CD4-positive, alpha-beta T cell treated with Interleukin-2 at 100 ng/mL for 4 hours (primary cell): ENCODE data around the gene UMPS.

Experiments
- DNase-seq: peaks from one replicate; pipeline ENCODE4 v3.0.0-alpha.2; 2020; ENCODE audit warnings: low spot score

The UMPS gene

GRCh38 chr3:124763644-124764358 is 33.5 kb downstream of the UMPS start:
- DNase-seq, result no peak

DNA sequence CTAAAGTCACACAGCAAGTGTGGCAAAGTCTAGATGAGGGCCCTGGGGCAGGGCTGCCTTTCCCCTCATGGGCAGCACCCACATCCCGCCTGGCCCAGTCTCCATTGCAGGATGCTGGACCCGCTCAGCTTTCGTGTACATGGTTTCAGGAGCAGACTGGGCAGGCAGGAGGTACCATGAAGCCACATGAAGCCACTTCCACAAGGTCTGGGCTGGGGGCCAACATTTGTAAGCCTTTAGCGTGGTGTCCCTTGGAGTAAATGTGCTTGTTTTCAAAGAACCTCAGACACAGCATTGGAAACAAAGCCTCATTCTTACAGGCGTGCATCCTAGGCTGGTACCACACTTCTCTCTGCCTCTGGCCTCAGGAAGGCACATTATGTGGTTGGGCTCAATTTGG is 34.5 kb downstream of the UMPS start:
- DNase-seq, result no peak

DNA sequence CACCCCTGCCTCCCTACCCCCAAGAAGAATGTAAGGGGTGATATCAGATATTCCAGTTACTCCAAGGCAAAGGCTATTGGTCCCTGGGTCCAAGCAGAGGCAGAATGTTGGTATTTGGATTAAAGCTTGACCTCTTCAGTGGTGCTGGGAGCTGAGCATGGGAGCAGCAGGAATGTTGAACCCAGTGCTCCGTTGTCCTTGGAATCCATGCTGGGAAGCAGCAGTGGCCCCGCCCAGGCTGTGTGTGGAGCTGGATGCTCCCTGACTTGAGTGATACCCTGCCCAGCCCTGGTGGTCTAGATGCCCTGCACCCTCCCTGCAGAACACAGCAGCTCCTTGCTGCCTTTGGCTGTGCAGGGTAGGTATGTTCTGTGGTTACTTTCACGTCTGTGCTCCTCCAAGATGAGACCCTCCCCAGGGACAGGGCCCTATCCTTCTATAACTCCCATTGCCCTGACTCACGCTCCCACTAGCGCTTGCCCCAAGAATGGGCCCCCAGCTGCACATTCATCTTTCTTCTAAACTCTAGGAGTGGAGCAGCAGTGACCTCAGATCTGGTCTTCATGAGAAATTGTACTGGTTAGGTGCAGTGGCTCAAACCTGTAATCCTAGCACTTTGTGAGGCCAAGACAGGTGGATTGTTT is 35.1 kb downstream of the UMPS start:
- no peak for DNase-seq

- DNase-seq, result no peak
Measured at GRCh38 chr3:124766113-124767095, 36.2 kb downstream of the UMPS start.

DNA sequence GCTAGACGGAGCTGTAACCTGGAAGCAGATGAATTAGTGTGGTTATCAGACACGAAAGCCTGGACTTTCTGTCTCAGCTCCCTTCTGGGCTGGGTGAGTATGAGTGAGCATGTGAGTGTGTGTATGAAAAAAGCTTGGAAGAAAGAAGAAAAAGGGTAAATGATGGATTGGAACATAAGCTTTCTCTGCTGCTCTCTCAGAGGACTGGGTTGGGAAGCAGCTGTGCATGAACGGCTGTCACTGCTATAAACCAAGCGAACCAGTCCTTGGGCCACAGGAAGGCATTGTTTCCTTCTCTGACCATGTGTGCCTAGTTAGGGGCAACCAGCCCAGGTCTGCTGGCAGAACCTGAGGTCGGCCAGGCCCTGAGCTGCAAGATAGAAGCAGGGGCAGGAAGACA is 37.0 kb downstream of the UMPS start:
- no peak for DNase-seq

GRCh38 chr3:124767691-124768090 is 37.4 kb downstream of the UMPS start:
- DNase-seq, result no peak

DNA sequence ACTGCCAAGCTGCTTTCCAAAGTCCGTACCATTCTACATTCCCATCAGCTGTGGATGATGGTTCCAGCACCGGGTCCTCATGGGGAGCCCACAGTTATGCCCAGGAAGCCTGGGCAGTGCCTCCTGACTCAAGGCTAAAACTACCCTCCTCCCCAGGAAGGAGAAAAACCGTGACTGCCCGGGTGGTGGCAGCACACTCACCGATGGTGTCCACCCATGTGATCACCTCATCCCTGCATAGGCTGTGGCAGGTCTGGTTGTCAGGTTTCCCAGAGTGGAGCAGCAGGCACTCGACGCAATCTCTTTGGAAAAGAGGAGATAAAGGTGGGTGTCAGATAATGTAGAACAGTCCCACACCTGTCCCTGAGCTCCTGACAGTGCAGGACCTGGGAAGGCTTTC is 38.6 kb downstream of the UMPS start:
- DNase-seq, result no peak

DNA sequence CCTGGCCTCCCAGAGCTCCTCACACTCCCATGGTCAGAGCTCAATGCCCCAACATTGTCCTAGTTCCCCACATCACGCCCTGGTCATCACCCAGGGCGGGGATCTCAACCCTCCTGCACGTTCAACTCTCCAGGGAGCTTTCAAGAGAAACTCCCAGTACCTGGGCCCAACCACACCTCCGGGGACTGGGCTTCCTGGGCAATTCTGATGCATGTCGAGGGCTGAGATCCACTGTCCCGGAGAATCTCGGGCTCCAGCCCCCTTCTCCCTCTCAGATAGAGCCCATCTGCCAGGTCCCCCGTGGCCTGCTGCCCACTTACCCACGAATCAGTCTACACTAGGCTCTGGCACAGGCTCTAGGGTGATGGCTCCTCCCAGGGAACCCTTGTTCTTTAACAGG is 39.2 kb downstream of the UMPS start:
- no peak for DNase-seq

- no peak for DNase-seq
Measured at GRCh38 chr3:124770336-124771082, 40.3 kb downstream of the UMPS start.

DNA sequence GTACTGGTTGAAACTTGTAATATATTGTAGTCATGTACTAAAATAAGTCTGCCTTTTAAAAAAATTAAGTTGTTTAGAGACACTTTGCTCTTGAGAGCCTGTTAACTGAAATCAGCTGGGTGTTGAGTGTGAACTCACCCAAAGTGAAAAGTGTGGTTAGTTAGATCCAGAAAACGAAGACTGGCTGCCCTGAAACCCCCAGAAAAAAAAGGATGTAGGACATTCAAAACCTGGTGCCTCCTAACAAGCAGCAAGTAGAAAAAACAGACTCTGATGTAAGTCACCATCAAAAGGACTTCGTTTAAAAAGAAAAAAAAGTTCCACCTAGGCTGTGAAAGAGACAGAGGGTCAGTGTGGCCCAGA is 40.8 kb downstream of the UMPS start:
- DNase-seq, result no peak

GRCh38 chr3:124772081-124772831 is 42.0 kb downstream of the UMPS start:
- DNase-seq, result no peak

DNA sequence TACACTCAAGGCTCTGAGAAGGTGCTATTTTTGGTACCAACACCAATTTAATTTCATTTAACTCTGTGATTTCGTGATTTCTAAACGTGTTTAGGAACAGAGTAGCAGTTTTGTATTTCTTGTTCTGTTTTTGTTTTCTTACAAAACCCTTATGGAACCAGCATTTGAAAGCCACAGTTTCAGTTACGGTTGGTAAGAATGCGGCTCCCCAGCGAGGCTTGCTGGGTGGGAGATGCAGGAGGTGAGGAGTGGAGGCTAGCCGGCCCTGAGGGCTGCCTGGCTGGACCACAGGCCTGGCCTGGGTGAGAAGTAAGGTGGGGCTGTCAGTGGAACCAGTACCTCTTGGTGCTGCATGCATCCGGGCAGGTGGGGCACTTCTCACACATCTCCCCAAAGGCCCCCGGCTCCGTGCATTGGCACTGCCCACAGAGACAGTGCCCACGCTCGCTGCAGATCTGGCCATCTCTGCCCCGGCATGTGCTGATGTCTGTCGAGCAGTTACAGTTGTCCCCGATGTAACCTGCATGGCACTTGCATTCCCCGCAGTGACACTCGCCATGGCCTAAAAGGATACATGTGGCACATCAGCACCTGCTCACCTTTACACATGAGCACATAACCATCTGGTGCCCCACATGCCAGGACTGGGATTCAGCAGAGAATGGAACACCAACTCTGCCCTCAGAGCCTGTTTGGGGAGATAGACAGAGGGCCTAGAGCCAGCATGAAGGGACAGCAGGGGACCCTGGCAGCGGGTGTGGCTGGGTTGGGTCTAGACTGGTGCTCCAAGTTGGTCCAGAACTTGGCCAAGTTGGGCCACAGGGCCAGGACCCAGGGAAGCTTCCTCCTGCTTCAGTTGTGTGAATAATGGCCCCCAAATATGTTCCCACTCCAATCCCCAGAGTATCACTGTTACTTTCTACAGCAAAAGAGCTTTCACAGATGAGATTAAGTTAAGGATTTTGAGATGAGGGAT is 43.4 kb downstream of the UMPS start:
- no peak for DNase-seq

- no peak for DNase-seq
Measured at GRCh38 chr3:124774327-124774718, 44.1 kb downstream of the UMPS start.

DNA sequence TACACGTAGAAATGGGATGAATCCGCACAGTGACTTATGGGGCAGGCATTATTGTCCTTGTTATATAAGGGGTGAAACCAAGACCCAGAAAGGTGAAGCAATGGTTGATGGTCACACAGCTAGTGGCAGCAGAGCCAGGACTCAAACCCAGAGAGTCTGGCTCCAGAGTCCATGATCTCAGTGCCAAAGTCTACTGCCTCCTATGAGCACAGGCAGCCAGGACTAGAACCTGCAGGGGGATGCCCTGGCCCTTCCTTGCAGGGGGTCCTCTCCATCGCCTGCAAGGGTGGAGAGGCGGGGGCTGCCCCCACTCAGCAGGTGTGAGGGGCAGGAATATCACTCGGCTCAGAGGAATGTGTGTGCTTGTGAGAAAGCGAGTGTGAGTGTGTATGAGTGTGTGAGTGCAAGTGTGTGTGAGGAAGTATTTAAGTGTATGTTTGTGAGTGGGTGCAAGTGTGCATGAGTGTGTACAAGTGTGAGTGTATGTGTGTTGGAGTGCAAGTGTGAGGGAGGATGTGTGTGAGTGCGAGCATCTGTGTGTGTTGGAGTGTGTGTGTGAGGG is 44.7 kb downstream of the UMPS start:
- DNase-seq, result no peak

- DNase-seq, result no peak
Measured at GRCh38 chr3:124775877-124776276, 45.6 kb downstream of the UMPS start.

GRCh38 chr3:124776856-124777255 is 46.6 kb downstream of the UMPS start:
- DNase-seq, result no peak

DNA sequence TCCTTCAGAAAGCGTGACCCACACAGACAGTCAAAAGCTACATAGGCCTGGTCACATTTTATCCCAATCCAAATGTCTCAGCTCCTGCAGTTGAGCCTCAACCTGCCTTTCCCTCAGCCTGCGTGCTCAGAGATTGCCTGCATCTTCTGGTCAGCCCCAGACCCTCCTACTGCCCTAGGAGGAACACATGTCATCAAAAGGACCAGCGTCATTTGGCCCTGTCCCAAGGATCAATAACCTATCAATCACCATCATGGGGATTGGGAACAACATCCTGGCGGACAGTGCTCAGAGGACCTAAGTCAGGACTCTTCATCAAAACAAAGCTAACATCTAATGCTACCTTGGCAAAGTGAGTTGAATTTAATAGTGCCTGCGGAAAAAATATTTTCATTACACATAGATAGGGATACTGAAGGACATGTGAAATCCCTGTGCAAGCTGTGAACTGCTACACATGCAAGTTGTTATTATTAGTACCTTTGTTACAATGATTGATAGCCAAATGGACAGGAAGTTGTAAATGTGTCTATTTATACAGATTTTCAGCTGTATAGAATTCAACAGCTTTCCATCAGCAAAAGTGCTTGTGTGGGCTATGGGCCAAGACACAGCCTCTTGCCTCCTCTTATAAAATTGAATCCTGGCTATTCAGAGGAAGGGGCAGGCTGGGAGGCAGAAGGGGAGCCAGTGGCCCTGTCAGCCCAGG is 47.7 kb downstream of the UMPS start:
- no peak for DNase-seq

DNA sequence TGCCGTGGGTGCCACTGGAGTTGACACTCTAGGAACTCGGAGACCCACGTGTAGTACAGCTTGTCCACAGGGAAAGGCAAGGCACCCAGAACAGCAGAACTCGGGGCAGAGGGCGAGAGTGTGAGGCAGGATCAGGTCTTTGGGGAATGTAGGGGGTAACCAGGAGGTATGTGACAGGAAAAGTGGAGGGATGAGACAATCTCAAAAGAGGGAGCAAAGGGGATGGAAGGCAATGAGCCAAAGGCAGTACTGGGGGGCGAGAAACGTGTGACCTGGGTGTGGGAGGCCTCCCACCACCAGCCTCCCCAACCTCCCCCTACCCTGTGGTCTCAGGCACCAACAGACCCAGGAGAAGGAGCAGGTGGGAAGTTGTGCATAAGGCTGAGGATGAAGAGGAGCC is 48.9 kb downstream of the UMPS start:
- DNase-seq, result no peak

GRCh38 chr3:124779751-124780191 is 49.5 kb downstream of the UMPS start:
- DNase-seq, result no peak
